ENCODE measurements around the gene SPIRE1.
"Not testable (repeated sequence)": the region's sequence is repeated elsewhere in the genome, so short reads cannot be mapped to it uniquely, and the experiment has no call there.

The SPIRE1 gene

GRCh38 chr18:12647773-12648172 lies 10.1 kb downstream of the SPIRE1 start:
- DNase-seq (ENCODE audit: extremely low read depth in 1 of 2, low read depth in 1 of 2) = no peak

GRCh38 chr18:12645751-12646203 lies 12.1 kb downstream of the SPIRE1 start:
- no peak for DNase-seq (ENCODE audit: extremely low read depth in 1 of 2, low read depth in 1 of 2)

GRCh38 chr18:12645254-12645653 lies 12.7 kb downstream of the SPIRE1 start:
- no peak for DNase-seq (ENCODE audit: extremely low read depth in 1 of 2, low read depth in 1 of 2)

GRCh38 chr18:12643756-12644155 lies 14.2 kb downstream of the SPIRE1 start:
- not testable (repeated sequence) for DNase-seq (ENCODE audit: extremely low read depth in 1 of 2, low read depth in 1 of 2)

- DNase-seq (ENCODE audit: extremely low read depth in 1 of 2, low read depth in 1 of 2) = no peak
Measured at GRCh38 chr18:12640881-12641200, 17.1 kb downstream of the SPIRE1 start.

GRCh38 chr18:12639990-12640880 lies 17.7 kb downstream of the SPIRE1 start:
- DNase-seq (ENCODE audit: extremely low read depth in 1 of 2, low read depth in 1 of 2) = no peak

GRCh38 chr18:12638644-12639124 lies 19.2 kb downstream of the SPIRE1 start:
- no peak for DNase-seq (ENCODE audit: extremely low read depth in 1 of 2, low read depth in 1 of 2)

- DNase-seq (ENCODE audit: extremely low read depth in 1 of 2, low read depth in 1 of 2) = no peak
Measured at GRCh38 chr18:12637901-12638643, 19.8 kb downstream of the SPIRE1 start.

GRCh38 chr18:12637393-12637792 lies 20.5 kb downstream of the SPIRE1 start:
- DNase-seq (ENCODE audit: extremely low read depth in 1 of 2, low read depth in 1 of 2) = no peak

- DNase-seq (ENCODE audit: extremely low read depth in 1 of 2, low read depth in 1 of 2) = no peak
Measured at GRCh38 chr18:12631831-12632477, 26.0 kb downstream of the SPIRE1 start.

GRCh38 chr18:12630136-12630535 lies 27.8 kb downstream of the SPIRE1 start:
- no peak for DNase-seq (ENCODE audit: extremely low read depth in 1 of 2, low read depth in 1 of 2)

GRCh38 chr18:12628706-12629702 lies 28.9 kb downstream of the SPIRE1 start:
- no peak for DNase-seq (ENCODE audit: extremely low read depth in 1 of 2, low read depth in 1 of 2)

- not testable (repeated sequence) for DNase-seq (ENCODE audit: extremely low read depth in 1 of 2, low read depth in 1 of 2)
Measured at GRCh38 chr18:12627199-12627598, 30.7 kb downstream of the SPIRE1 start.

- no peak for DNase-seq (ENCODE audit: extremely low read depth in 1 of 2, low read depth in 1 of 2)
Measured at GRCh38 chr18:12625241-12625640, 32.7 kb downstream of the SPIRE1 start.

- DNase-seq (ENCODE audit: extremely low read depth in 1 of 2, low read depth in 1 of 2) = no peak
Measured at GRCh38 chr18:12621742-12622306, 36.1 kb downstream of the SPIRE1 start.

GRCh38 chr18:12615748-12616147 lies 42.2 kb downstream of the SPIRE1 start:
- no peak for DNase-seq (ENCODE audit: extremely low read depth in 1 of 2, low read depth in 1 of 2)

- no peak for DNase-seq (ENCODE audit: extremely low read depth in 1 of 2, low read depth in 1 of 2)
Measured at GRCh38 chr18:12608301-12608700, 49.6 kb downstream of the SPIRE1 start.

- no peak for DNase-seq (ENCODE audit: extremely low read depth in 1 of 2, low read depth in 1 of 2)
Measured at GRCh38 chr18:12606592-12607315, 51.2 kb downstream of the SPIRE1 start.

- DNase-seq (ENCODE audit: extremely low read depth in 1 of 2, low read depth in 1 of 2) = no peak
Measured at GRCh38 chr18:12604445-12605007, 53.4 kb downstream of the SPIRE1 start.

Measured in activated CD8-positive, alpha-beta memory T cell treated with anti-CD3 and anti-CD28 coated beads for 1 hour (primary cell).